DMS114 treated with DMSO at 0.1 percent for 48 hours (cell line): Measurements from ENCODE around the gene IL17B.
A peak's percentile ranks its signal among the peaks of the same experiment; 100 is the strongest.
"Not testable (repeated sequence)": the region's sequence is repeated elsewhere in the genome, so short reads cannot be mapped to it uniquely, and the experiment has no call there.

Experiments used
- DNase-seq: peaks from one replicate; lab custom pipeline; 2025; ENCODE audit not compliant: unreplicated experiment; lab: John Stamatoyannopoulos, UW

IL17B gene

GRCh38 chr5:149403923-149404745 lies 25.0 kb upstream of the IL17B start:
- DNase-seq: no peak

- DNase-seq: no peak
Observed at GRCh38 chr5:149402291-149402690, 23.2 kb upstream of the IL17B start.

GRCh38 chr5:149401051-149401450 lies 22.0 kb upstream of the IL17B start:
- no peak for DNase-seq

- no peak for DNase-seq
Observed at GRCh38 chr5:149400304-149400703, 21.2 kb upstream of the IL17B start.

GRCh38 chr5:149399775-149400174 lies 20.7 kb upstream of the IL17B start:
- DNase-seq: no peak

- DNase-seq: not testable (repeated sequence)
Observed at GRCh38 chr5:149398747-149399266, 19.7 kb upstream of the IL17B start.

- no peak for DNase-seq
Observed at GRCh38 chr5:149397530-149397929, 18.4 kb upstream of the IL17B start.

- not testable (repeated sequence) for DNase-seq
Observed at GRCh38 chr5:149394996-149395395, 15.9 kb upstream of the IL17B start.

- DNase-seq: no peak
Observed at GRCh38 chr5:149392718-149393117, 13.6 kb upstream of the IL17B start.

- DNase-seq: no peak
Observed at GRCh38 chr5:149391524-149391923, 12.4 kb upstream of the IL17B start.

GRCh38 chr5:149391076-149391475 lies 12.0 kb upstream of the IL17B start:
- DNase-seq: not testable (repeated sequence)

GRCh38 chr5:149389552-149390495 lies 10.7 kb upstream of the IL17B start:
- DNase-seq: no peak

- no peak for DNase-seq
Observed at GRCh38 chr5:149388498-149389190, 9.6 kb upstream of the IL17B start.

- DNase-seq: no peak
Observed at GRCh38 chr5:149387982-149388381, 8.9 kb upstream of the IL17B start.

GRCh38 chr5:149387081-149387631 lies 8.1 kb upstream of the IL17B start:
- DNase-seq: no peak

GRCh38 chr5:149386166-149386565 lies 7.1 kb upstream of the IL17B start:
- no peak for DNase-seq

- no peak for DNase-seq
Observed at GRCh38 chr5:149383399-149383798, 4.3 kb upstream of the IL17B start.

GRCh38 chr5:149382517-149383220 lies 3.6 kb upstream of the IL17B start:
- no peak for DNase-seq

GRCh38 chr5:149381986-149382338 lies 2.9 kb upstream of the IL17B start:
- peak; percentile 57 for DNase-seq

GRCh38 chr5:149381261-149381985 lies 2.3 kb upstream of the IL17B start:
- DNase-seq: no peak
